Peyer's patch (tissue), 4 donors: Measurements from ENCODE around the gene ATP2B2.

ENCODE experiments used
- POLR2A ChIP-seq, 2 donors: fragments of 450-650 bp; IDR thresholded peaks; one replicate each; pipeline ENCODE4 v1.5.1; 2017; ENCODE audit warnings: antibody characterized with exemption in 2 of 2, mild to moderate bottlenecking in 2 of 2, moderate library complexity in 2 of 2
- TF ChIP-seq, protein P1 (sequence below), 6 experiments: fragments of 450-650 bp in 4 of 6; fragments of 200-600 bp in 2 of 6; sonication (generic) in 1 of 6; IDR thresholded peaks; one replicate each; pipeline ENCODE4 v1.5.1; 2017 to 2019; ENCODE audit warnings: antibody characterized with exemption in 6 of 6, mild to moderate bottlenecking in 3 of 6, moderate library complexity in 1 of 6

- TF ChIP-seq, protein P1, sequence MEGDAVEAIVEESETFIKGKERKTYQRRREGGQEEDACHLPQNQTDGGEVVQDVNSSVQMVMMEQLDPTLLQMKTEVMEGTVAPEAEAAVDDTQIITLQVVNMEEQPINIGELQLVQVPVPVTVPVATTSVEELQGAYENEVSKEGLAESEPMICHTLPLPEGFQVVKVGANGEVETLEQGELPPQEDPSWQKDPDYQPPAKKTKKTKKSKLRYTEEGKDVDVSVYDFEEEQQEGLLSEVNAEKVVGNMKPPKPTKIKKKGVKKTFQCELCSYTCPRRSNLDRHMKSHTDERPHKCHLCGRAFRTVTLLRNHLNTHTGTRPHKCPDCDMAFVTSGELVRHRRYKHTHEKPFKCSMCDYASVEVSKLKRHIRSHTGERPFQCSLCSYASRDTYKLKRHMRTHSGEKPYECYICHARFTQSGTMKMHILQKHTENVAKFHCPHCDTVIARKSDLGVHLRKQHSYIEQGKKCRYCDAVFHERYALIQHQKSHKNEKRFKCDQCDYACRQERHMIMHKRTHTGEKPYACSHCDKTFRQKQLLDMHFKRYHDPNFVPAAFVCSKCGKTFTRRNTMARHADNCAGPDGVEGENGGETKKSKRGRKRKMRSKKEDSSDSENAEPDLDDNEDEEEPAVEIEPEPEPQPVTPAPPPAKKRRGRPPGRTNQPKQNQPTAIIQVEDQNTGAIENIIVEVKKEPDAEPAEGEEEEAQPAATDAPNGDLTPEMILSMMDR (IDR thresholded peaks at IDR 0.05): no peak
- TF ChIP-seq POLR2A (IDR thresholded peaks at IDR 0.05): no peak
Observed at GRCh38 chr3:10445561-10446175, 59.7 kb downstream of the ATP2B2 start.
